Activated T-cell treated with anti-CD3 and anti-CD28 coated beads for 24 hours (primary cell): ENCODE results near the gene SLC6A11.

Source experiments
- DNase-seq: peaks from one replicate; pipeline ENCODE4 v3.0.0-alpha.2; 2020; ENCODE audit warnings: low read depth

The SLC6A11 gene

DNA sequence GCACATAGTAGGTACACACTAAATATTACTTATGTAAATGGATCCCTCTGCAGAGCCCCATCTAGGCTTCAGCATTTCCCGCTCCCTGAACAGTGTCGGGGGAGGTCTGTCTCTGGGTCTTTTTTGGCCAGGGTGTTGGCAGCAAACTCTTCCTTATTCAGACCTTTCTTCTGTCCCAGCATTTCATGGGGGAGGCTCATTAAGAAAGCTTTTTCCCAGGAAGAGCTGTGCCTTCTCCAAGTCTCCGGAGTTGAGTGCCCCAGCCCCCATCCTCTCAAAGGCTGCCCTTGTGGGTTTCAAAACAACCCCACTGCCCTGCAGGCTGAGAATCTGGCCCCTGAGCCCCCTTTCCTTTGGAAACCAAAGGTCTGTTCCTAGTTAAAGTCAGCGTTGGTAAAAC, 25.1 kb downstream of the SLC6A11 start:
- DNase-seq = no peak

DNA sequence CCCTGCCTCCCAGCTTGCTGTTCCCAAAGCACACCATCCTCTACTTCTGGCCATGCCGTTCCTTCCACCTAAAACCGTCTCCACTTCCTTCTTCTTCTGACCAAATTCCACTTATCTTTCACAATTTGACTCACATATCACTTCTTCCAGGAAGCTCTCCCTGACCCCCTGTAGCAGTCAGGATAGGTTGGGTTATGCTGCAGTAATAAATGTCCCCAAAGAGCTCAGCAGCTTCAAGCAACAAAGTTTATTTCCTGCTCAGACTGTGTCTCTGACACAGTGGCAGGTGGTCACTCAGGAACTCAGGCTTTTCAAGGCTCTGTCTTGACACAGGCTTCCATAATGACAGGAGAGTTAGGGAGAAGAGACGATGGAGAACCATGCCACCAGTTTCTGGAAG, 27.4 kb downstream of the SLC6A11 start:
- DNase-seq = no peak

DNA sequence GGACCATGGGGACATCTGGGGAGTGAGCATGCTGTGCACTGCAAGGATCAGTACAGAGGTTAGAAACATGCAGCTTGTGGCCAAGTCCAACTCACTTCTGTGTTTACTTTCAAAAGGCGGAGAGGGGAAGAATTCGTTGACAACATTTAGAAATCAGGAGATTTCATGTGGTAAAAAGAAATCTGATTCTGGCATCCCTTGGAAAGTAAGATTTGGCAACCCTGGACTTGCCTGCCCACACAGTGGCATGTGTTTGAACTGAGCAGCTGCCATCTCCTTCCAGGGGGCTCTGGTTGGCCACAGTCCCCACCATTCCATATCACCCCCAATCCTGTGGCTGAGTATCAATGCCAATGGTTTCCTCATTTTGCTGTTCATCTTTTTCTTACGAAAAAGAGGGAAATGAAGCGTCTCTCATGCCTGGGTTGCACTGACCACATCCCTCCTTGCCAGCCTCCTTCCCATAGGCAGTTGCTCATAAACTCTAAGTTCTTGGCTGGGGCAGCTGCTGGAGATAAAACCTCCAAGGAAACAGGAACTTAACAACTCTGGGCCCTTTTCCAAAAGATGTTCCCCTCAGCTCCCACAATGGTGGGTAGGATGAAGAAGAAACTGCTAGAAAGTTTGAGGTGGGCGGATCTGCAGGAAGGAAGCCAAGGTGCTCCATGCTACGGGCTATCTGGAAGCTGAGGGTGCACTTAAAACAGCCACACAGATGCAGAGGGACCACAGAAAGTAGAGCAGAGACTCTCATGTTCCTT, 29.2 kb downstream of the SLC6A11 start:
- no peak for DNase-seq

DNA sequence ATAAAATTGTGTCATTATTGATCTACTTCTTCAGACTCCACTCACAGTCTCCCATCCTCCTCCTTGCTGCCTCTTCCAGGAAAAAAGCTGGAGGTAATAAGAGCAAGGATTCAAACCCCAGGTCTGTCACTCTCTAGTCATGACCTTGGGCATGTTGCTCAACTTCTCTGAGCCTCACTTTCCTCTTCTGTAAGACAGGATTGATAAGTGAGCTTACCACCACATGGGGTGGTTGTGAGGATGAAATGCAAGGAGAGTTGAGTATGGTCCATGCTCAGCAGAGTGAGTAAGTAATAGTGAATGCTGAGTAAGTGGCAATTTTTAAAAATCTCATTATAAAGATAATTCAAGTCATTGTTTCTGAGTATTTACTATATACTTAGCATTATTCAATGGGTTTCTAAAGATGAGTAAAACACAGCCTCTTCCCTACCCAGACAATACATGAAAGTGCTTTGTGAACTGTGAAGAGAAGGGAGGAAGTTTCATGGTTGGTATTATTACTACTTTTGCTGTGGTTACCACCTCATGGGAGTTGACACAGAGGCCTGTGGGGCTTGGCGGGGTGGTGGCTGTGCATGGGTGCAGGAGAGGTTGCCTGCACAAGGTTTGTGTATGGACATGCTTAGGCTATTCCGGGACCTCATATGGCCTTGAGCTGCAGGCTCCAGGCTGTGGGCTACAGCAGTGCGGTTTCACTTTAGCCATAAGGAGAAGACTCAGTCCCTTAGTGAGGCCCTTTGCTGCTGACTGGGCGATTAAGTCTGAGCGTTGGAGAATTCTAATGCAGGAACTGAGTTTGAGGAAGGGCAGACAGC, 30.0 kb downstream of the SLC6A11 start:
- no peak for DNase-seq

DNA sequence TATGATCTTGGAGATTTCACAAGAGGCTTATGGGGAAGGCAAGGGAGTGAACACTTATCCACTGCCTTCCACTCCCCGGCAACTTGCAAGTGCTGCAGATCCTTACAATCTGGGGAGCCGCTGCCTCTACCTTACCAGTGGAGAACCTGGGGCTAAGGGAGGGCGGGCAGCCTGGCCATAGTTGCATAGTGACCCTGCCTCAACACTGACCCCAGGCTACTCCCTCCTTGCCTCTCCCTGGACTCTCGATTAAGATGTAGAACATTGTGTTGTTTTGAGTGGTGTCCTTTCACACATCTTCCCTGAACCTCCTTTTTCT, 30.6 kb downstream of the SLC6A11 start:
- no peak for DNase-seq

DNA sequence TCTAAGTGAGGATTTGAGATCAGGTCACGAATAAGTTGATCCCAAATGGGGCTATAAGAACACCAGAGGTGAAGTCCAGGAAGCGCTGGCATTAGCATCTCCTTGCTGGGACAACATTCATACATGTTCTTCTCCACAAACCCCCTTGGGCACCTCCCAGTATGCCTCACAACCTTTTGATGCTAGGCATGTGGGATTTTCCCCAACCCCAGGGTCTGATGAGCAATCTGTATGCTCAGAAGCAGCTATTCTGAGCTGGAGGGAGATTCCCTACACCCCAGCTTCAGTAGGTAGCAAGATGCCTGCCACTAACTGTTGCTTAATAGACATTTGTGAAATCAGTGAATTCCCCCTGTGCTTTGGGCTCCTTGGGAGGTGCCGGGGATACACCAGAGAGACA, 32.2 kb downstream of the SLC6A11 start:
- peak; percentile 20 for DNase-seq

DNA sequence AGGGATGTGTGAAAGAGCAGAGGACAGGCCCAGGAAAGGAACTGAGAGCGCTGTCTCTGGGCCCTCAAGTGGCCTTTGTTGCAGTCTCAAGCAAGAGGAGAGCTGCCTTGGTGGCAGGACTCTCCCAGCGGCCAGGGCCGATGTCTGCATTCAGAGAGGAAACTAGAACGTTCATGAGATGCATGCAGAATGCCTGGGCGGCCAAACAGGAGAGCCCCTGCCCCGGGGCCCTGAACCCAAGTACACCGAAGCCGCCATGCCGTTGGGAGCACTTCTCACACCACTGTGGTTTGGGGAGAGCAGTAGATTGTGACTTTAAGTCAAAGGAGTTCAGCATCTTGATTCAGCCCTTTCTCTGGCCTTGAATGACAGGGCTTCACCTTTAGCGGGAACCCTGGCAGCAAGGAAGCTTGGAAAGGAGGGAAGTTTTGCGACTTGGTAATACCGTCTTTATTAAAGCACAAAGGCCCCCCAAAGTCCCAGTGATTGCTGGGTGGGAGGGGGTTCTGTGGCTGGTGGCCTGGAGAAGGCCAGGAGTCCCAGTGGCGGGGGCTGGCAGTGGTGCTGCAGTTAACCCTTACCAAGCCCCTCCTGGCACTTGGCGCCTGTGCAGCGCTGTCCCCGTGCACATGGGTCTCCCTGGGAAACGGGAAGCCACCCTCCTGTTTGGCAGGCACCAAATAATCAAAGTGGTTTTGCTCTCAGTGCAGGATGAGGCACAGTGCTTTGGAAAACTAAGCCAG, 36.2 kb downstream of the SLC6A11 start:
- DNase-seq = no peak

DNA sequence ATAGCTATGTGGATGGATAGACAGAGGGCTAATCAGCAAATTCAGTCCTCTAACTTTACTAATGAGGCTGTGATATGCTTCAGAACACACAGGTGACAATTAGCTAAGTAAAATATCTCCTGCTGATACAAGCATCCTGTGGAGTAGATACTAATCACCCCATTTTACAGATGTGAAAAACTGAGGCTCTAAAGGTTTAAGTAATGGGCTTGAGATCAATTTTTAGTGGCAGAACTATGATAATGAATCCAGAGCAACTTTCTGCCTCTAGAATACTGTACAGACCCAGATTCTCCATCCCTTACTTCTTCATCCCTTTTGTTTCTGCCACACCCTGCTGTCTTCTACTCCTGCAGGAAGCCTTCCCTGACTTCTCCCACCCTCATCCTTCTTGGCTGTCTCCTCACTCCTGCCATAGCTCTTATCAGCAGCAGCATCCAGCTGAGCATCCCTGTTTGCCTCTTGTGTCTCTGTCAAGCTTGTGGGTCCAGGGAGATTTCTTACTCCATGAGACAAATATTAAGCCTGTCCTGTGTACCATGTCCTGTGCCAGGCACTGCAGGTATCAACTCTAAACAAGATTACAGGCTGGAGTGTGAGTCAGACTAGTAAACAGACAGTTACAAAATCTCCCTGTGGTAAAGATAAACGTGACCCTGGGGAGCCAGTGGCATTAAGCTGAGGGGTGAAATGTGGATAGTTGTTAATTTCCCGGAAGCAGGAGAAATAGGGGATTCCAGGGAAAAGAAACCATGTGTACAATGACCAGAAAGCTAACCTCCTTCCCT, 39.2 kb downstream of the SLC6A11 start:
- DNase-seq = no peak

DNA sequence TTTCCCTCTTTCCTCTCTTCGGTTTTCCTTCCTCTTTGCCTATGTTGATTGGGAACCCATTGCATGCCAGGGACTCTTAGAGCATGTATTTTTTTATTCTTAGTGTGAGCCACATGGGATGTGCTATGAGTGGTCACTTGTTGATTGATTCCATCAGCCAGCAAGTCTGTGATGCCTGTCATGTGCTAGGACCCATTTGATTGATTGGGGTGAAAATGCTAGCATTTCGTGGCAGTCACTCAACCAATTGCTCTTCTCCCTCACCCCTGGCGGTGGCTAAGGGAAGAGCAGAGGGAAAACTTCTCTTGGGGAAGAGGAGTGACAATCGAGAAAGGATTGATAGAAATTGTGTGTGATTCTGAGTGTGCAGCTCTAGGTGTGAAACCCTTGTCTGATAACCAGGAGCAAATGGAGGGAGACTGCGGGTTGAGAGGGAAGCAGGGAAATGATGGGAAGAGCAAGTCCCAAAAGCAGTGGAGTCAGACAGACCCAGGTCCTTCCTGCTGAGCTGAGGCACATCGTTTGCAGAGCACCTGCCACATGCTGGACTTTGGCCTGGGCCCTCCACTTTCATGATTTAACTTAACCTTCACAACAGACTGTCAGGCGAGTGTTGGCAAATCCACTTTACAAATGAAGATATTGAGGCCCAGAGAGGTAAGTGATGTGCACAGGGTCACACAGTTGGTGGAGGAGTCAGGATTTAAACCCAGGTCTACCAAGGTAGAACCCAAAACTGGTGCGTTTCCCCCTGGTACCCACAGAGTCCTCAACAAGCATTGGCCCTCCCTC, 40.0 kb downstream of the SLC6A11 start:
- DNase-seq = no peak

DNA sequence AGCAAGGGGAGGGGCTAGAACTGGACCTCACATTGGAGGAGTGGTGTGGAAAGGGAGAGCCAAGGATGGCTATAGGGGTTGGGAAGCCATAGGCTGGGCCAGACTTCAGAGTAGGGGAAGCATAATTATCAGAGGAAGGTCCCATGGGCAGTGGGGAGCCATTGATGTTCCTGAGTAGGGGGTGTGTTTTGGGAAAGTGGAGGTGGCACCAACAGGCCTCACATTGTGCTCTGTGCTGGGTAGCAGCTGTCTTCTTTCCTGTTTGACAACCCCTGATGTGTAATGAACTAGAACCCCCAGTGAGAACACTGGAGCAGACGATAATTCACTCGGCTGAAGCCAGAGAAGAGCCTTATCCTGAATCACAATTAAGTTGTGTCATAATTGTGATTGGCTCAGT, 41.2 kb downstream of the SLC6A11 start:
- DNase-seq = no peak

DNA sequence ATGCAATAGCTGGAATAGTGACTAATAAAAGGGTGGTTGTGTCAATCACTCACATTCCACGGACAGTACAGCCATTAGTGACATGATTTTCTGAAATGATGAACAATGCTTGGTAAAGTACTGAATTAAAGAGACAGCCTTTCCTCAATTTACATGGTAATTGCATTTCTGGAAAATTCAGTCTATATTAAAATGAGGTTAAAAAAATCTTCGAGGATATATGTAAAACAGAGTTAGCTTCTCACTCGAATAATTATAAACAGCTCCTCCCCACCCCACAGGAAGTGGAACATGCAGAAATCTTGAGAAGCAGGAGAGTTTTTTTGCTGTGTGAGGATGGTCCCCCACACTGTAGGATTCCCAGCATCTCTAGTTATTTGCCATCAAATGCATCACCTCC, 42.1 kb downstream of the SLC6A11 start:
- DNase-seq = no peak

DNA sequence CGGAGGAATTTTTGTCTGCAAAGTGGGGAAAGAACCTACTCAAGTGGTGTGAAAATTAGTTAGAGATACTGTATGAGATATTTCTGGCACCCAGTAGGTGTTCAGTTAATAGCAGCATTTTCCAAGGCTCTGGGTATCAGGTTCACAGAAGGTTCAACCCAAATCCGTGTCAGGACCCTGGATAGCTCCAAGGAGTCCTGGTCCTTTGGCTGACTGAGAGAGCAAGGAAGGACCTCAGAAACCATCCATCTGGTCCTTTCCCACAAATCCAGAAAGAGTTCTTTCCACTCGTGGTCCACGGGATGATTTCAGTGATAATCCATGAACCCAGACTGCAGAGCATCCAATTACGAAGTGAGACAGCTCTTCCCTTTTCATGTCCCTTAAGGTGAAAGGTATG, 51.4 kb downstream of the SLC6A11 start:
- no peak for DNase-seq

DNA sequence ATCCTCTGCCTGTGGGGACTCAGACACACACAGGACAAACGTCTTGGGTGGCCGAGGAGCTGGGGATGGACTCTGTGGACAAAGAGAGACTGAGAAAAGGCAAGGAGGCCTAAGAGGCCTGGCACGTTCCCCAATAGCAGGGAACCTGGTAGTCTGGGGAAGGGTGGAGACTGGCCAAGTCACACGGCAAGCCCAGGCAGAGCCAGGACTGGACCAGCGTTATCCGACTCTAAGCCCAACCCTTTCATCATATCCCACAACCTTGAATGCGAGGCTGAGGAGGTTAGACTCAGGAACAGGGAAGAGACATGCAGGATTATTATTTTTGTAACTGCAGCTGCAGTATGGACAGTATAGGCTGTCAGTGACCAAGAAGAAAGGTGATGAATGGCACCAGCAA, 53.4 kb downstream of the SLC6A11 start:
- DNase-seq = no peak

DNA sequence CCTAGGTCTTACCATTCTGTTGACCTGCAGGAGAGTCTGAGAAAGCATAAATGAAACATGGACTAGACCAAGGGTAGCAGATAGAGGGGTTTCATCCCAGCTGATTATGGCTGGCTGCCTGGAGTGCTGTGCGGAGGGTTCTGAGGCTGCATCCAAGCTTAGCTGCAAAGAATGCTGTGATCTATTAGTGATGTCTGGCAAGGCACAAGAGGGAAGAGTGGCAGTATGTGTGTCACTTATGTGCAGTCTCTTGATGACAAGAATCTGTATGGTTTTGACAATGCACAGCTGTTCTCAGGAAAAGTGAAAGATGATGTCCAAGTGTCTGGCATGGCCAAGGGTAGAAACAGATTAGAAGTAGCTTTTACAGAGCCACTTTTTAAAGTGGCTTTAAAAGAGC, 54.3 kb downstream of the SLC6A11 start:
- DNase-seq = no peak

DNA sequence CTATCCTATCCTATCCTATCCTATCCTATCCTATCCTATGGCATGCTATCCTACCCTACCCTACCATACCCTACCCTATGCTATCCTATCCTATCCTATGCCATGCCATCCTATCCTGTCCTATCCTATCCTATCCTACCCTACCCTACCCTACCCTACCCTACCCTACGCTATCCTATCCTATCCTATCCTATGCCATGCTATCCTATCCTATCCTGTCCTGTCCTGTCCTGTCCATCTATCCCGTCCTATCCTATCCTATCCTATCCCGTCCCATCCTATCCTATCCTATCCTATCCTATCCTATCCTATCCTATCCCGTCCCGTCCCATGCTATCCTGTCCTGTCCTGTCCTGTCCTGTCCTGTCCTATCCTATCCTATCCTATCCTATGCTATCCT, 57.4 kb downstream of the SLC6A11 start:
- no peak for DNase-seq

DNA sequence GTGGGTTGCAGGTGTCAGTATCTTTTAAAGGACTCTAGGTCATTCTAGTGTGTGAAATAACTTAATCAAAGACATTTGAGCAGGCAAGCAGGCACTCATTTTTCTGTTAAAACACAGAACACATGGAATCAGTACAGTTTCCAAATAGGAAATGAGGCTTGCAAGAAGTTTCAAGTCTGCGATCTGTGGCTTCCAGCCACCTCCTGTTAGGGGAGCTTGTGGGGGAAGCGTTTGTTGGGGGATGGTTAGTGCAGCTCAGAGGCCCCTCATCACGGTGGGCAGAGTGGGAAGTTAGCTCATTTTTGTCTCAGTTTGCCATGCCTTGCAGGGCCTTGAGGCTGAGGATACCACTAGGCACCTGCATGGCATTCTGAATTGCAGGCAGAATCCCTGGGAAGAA, 59.9 kb downstream of the SLC6A11 start:
- DNase-seq = no peak

DNA sequence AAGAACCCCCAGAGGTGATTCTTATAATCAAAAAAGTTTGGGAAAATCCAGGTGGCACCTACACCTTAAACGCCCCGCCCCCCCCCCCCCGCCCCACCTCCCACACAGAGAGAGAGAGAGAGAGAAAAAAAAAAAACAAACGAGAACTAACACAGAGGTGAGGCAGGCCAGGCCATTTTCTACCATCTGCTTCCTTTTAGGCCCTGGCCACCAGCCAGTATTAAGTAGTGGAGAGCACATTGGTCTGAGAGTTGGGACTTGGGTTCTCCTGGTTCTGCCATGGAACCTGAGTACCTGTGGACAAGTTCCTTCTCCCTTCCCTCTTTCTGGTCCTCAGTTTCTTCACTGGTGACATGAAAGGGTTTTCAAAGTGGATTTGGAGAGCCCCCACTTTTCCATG, 60.6 kb downstream of the SLC6A11 start:
- no peak for DNase-seq

DNA sequence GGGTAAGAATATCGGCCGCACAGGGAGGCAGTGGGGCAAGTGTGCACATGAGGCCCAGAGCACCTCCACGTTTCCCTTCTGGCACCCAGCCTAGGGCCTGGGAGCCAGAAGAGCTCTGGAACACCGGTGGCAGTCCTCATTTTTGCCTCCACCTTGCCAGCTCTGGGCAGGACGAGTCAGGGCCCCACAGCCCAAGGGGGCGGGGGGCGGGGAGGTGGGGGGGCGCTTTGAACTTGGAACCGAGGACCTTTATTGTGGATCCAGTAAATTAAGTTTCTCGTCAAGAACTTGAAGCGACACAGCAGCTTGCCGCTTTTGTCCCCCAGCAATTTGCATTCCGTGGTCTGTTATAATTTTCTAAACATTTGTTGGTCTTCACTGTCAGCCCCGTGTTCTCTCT, 66.8 kb downstream of the SLC6A11 start:
- no peak for DNase-seq

DNA sequence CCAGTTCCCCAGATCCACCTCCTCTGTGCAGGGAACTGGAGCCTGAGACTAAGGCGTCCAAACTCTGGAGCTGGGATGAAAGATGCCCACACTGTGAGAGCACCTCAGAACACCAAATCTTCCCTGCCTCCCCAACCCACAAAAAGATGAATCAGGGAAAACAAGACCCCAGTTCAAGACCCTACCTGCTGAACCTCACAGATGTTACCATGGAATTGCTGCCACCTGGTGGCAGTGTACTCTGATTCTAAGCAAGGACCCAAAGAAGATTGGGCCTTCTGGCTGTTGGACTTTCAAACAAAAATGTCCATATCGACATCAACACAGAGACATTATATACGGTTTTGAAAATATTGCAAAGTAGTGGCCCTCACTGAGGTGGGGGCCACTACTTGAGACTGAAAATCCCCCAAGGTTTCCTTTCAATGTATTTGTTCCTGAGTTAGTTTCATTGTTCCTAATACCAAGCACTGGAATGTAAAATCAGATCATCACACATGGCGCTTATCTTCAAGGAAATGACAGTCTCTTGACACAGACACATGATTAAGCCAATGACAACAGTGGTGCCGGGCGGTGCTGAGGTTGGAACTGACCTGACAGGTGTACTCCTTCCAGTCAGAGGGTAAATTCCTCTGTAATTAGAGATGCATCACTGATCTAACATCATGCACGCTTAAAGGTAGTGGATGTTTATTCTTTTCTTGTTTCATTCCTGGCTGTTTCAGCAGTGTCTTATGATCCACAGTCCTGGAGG, 67.6 kb downstream of the SLC6A11 start:
- DNase-seq = no peak

DNA sequence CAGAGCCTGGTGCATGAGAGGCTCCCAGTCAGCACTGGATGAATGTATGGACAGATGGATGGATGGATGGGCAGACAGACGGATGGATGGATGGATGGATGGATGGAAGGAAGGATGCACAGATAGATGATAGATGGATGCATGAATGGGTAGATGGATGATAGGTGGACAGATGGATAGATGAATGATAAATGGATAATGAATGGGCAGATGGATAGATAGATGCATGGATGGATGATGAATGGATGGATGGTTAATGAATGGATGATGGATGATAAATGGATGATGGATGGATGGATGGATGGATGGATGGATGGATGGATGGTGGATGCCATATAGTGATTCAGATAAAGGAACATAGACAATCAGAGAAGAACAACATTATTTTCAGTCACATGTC, 71.0 kb downstream of the SLC6A11 start:
- no peak for DNase-seq
